HL-60/S4 (cell line): ENCODE measurements around the gene GSDME.
"Not testable (repeated sequence)": the region's sequence is repeated elsewhere in the genome, so short reads cannot be mapped to it uniquely, and the experiment has no call there.

ENCODE experiments used
- in situ Hi-C: fragments of 300-500 bp; cut with MboI; formaldehyde crosslinking; loops from 2 replicates; pipeline ENCODE4 v1.14.3; 2022; ENCODE audit warnings: low sequenced_read_pairs

Gene GSDME

DNA sequence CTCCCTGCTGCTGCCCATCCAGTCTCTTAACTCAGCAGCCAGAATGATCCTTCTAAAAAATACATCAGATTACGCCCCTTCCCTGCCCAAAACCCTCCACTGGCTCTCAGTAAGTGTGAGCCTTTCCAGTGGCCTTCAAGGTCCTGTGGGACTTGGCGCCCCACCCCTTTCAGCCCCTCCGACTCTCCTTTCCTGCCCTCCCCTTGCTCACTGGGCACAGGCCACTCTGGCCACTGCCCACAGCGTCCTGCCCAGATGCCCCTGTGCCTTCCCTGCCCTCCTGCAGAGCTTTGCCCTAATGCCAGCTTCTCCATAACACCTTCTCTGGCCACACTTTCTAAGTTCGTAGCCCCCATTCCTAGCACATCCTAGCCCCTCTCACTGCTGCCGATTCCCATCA is 13.8 kb downstream of the GSDME start:
- in situ Hi-C loops = no loop called here

DNA sequence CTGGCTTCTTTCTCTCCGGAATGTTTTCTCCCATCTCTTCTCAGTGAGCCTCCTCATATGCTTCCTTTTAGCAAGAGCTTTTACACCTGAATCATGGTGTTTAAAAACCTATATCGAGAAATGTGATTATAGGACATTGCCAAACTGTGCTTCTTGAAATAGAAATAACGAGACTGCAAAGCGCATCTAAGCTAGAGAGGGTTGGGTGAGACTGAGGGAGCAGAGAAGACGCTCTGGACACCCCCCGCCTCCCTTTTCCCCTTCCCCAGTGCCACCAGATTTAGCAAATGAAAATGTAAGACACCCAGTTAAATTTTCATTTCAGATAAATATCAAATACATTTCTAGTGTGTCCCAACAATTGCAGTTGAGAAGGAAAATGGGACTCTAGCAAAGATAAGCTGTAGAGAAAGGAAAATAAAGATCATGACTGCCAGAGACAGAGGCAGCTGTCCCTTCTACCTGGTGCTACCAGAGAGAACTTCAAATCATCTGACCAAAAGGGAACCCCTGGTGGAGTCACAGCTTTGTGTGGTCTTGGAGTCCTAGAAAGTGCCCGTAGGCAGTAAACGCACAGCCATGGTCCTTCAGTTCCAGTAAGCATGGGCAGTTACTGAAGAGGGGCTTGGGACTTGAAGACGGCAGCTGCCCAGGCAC is 14.6 kb downstream of the GSDME start:
- in situ Hi-C loops = no loop called here

DNA sequence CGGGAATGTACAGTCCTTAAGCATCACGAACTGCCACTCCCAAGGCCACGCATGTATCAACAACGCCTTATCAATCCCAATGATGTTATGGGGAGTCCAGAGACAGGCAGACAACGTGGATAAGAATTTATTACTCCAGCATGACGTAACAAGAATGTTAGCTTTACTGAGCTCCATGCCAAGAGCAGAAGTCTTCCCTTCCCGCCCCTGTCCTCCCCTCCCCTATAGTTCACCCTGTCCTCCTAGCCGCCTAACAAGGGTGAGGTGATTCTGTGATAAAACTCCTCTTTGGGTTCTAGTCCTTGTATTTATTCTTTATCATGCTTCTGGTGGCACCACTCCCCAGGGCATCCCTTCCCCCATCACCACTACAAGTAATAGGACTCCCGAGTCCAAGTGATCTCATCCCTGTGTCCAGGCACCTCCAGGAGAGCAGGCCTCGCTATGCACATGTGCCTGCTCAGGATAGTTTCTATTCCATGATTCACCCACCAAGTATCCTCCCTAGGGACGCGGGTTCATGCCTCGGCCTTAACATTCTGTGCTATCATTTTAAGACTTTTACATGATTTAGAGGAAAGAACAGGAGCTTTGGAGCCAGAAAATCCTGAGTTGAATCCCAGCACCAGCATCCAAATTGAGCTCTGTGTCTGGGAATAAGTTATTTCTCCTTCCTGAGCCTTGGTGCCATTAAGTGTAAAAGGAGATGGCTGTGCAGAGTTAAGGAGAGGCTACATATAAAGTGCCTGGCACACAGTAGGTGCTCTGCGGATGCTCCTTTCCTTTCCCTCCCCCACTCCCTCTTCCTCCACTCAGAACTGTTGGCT is 15.4 kb downstream of the GSDME start:
- in situ Hi-C loops = no loop called here

DNA sequence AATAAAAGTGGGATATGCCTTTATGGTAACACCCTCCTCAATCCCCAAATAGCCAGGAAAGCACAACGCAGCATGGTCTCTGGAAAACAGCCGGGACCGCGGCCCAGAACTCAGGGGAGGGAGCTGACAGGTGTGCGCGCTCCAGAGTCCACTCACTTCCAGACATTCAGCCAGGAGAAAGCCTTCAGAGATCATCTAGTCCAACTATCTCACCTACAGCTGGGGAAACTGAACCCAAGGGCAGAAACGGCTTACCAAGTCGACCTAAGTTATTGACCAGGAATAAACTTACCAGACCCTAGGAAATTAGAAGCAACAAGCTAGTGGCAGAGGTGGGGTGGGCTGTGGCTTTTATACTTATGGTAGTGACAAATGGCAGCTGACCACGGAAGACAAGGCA is 16.4 kb downstream of the GSDME start:
- in situ Hi-C loops = no loop called here

DNA sequence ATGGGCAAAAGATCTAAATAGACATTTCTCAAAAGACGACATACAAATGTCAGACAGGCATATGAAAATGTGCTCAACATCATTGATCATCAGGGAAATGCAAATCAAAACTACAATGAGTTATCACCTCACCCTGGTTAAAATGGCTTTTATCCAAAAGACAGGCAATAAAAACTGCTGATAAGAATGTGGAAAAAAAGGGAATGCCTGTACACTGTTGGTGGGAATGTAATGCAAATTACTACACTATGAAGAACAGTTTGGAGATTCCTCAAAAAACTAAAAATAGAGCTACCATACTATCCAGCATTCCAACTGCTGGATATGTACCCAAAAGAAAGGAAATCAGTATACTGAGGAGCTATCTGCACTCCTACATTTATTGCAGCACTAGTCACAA is 18.0 kb downstream of the GSDME start:
- in situ Hi-C loops = no loop called here

DNA sequence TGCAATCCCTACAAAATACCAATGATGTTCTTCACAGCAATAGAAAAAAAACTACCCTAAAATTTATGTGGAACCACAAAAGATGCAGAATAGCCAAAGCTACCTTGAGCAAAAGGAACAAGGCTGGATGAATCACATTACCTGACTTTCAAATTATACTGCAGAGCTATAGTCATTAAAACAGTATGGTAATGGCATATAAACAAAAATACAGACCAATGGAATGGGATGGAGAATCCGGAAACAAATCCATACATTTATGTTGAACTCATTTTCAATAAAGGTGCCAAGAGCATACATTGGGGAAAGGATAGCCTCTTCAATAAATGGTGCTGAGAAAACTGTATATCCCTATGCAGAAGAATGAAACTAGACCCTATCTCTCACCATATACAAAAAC is 18.7 kb downstream of the GSDME start:
- in situ Hi-C loops = no loop called here

DNA sequence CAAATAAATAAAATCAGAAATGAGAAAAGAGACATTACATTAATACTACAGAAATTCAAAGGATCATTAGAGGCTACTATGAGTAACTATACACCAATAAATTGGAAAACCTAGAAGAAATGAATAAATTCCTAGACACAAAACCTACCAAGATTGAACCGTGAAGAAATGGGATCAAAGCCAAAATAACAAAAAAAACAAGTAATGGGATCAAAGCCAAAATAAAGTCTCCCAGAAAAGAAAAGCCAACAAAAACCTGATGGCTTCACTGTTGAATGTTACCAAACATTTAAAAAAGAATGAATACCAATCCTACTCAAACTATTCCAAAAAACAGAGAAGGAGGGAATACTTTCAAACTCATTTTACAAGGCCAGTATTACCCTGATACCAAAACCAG is 20.0 kb downstream of the GSDME start:
- in situ Hi-C loops = no loop called here

DNA sequence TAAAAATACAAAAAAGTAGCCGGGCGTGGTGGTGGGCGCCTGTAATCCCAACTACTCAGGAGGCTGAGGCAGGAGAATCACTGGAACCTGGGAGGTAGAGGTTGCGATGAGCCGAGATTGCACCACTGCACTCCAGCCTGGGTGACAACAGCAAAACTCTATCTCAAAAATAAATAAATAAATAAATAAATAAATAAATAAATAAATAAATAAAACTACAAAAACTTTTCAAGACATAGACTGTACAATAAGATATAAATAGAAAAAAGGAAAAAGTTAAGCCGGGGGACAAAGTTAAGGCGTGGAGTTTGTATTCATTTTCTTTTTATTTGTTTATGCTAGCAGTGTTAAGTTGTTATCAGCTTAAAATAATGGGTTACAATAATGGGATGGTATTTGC is 21.7 kb downstream of the GSDME start:
- in situ Hi-C loops = not testable (repeated sequence)

DNA sequence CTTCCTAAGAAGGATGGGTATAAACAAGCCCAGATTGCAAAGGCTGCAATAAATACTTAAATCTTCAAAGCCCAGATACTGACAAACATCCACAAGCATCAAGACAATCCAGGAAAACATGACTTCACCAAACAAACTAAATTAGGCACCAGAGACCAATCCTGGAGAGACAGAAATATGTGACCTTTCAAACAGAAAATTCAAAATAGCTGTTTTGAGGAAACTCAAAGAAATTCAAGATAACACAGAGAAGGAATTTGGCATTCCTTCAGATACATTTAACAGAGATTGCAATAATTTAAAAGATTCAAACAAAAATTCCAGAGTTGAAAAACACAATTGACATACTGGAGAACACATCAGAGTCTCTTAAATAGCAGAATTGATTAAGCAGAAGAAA is 23.0 kb downstream of the GSDME start:
- in situ Hi-C loops = no loop called here

DNA sequence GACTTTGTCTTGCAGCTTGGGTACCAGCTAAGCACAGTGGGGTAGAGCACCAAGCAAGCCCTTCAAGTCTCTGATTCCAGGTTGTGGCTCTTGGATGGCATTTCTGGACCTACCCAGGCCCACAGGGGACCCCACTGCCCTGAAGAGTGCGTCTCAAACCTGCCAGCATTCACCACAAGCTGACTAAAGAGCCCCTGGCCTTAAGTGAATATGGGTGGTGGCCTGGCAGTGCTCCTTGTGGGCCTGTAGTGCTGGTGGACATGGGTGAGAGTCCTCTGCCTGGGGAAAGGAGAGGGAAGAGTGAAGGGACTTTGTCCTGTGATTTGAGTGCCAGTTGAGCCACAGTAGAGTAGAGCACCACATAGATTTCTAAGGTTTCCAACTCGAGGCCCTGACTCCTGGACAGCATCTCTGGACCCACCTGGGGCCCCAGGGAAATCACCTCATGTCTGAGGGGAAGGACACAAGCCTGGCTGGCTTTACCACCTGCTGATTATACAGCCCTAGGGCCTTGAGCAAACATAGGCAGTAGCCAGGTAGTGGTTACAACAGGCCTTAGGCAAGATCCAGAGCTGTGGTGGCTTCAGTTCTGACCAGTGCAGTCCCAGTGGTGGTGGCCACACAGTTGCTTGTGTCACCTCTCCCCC is 23.7 kb downstream of the GSDME start:
- in situ Hi-C loops = no loop called here

DNA sequence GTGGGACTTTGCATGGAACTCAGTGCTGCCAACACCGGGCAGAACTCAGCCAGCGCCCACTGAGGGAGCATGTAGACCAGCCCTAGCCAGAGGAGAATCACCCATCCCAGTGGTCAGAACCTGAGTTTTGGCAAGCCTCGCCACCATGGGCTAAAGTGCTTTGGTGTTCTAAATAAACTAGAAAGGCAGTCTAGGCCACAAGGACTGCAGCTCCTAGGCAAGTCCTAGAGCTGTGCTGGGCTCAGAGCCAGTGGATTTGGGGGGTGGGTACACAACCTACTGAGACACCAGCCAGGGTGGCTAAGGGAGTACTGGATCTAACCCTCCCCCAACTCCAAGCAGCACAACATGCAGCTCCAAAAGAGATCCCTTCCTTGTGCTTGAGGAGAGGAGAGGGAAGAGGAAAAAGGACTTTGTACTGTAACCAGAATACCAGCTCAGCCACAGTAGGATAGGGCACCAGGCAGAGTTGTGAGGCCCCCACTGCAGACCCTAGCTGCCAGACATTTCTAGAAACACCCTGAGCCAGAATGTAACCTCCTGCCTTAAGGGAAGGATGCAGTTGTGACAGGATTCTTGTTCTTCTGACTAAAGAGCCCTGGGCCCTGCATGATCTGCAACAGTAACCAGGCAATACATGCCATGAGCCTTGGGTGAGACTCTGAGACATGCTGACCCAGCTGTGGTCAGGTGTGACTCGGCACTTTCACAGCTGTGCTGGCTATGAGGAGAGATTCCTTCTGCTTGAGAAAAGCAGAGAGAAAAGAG is 24.4 kb downstream of the GSDME start:
- in situ Hi-C loops = no loop called here

DNA sequence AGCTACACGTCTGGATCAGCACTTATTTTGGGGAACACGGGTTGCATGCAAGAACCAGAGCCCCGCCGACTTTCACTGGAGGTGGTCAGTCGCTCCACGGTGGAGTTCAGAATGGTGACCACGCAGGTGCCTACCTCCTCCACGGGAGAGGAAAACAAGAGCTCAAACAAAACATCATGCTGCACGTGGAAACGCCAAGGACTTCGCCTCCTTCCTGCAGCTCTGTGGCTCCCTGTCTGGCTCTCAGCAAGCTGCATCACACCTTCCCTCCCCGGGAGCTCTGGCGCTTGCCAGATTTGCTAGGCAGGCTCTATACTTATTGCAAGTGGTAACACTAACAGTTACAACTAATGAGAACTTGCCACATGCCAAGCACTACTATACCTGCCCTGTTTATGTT is 26.0 kb downstream of the GSDME start:
- in situ Hi-C loops = no loop called here

DNA sequence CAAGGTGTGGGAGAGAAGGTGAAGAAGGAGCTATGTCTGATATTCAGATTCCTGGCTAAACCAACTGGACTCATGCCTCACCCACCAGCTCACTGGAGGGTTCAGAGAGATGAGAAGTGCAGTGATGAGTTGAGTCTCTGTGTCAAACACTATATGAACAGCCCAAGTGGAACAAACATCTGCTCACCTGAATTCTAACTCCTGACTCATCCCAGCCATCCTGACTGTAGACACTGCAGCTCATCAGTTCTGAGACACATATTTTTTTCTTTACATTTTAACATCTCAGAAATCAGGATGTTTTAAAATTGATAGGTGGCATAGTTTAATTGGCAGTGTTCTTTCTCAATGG is 27.3 kb downstream of the GSDME start:
- in situ Hi-C loops = no loop called here

DNA sequence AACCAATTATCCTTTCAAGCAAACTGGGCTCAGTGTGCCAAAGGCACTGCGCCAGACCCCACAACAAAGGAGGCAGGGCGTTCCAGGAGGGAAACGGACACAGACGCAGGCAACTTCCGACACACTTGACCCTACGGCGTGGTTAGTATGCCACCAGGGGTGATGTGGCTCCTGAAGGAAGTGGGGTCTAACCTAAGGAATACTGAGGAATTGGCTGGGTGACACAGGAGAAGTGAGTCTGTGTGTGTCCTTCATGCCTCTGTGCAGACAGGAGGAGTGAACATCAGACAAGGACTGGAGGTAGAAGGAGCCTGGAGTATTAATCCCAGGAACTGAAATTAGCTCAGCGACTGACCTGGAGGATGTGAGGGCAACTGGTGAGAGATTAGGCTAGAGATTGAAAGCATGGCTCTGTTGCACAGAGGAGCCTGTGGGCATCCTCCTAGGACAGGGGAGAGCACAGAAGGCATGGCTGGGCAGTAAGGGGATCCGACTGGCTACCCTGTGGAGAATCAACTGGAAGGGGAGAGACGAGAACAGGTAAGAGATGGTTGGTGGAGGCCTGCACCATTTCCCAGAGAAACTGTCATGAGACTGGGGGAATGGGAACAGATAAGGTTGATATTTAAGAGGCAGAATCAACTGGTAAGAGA is 27.8 kb downstream of the GSDME start:
- in situ Hi-C loops = no loop called here

DNA sequence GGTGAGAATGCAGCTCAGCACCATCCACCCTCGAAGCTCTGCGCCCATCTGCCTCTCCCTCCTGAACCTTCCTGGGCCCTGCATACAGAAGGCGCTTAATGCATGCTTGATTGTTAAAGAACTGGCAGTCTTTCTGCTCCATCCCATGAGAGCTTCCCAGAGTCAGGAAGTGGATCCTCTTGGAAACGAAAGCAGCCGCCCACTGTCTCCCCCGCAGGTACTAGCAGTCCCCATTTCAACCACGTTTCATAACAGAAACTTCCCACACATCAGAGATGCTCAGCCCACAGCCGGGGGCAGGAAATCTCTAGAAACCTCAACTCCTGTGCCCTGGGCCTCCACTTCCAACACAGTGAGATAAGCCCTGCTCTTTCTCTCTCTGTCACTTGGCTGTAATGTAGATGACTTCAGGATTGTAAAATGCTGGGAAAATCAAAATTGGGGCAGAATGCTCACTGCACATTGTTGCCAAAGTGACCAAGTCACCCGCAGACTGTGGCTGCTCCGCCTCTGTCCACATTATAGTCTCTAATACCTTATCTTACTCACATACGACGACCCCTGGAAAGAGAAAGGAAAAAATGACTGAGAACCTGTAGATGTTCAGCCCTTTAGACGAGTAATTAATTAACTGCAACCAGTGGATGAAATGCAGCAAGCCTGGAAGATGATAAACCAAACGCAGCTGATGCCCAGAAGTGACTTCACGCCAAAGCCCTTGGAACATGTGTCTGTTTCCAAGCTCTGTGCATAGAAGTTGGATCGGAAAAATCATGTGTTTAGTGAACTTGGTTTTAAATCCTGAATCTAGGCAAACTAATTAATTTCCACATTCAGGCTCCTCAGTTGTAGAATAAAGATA is 28.5 kb downstream of the GSDME start:
- in situ Hi-C loops = no loop called here

DNA sequence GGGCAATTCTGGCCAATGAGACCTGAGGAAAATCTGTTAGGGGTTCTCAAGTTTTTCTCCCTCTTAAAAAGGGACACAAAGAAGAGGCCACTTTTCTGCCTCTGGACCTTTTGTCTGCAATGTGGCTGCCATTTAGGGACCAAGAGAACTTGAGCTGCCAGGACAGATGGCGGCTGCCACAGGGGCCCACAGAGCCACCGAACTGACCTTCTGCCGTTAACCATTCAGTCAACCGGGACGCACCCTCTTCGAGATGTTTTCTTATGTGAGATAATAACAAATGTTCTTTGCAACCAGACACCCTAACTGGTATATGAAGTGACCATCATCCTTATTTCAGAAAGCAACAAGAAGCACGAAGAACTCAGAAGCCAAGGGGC is 29.2 kb downstream of the GSDME start:
- in situ Hi-C loops = no loop called here

DNA sequence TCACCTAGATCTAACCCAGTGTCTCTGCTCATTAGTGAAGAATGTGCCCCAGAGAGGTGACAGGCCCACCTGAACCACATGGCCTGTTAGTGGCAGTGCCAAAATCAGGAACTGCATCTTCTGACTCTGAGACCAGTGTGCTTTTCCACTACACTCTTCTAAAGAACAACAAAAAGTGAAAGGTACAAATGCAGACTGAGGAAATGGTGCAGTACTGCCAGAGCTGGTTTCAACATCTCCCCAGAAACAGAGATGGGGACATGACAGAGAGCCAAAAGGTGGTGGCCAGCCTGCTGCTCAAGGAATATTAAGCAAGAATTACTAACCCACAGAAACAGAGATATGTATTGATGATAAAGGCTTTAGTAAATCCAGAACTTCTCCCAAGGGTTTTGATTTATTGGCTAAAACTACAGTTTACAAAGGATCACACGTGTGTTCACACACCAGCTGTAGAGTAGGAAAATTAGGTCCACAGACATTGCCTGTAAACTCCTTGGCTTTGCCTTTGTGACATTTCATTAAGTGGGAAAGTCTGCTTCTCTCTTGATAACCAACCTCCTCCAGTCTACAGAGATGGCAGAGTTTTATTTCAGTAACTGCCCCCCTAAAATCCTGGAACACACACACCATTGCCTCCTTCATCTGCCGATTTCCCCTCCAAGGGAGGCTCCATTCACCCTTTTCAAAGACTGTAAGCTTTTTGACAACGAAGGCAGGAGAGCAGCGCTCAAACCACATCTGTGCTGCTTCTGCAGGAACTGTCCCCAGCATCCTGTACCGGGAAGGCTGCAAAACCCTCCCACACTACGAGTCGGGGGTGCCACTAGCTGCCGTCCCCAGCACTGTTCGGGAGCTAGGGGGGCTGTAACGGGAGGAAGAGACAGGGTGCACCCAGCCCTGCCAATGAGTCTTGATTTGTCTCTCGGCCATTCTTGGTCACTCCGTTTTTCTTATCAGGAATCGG is 29.8 kb downstream of the GSDME start:
- in situ Hi-C loops = no loop called here

DNA sequence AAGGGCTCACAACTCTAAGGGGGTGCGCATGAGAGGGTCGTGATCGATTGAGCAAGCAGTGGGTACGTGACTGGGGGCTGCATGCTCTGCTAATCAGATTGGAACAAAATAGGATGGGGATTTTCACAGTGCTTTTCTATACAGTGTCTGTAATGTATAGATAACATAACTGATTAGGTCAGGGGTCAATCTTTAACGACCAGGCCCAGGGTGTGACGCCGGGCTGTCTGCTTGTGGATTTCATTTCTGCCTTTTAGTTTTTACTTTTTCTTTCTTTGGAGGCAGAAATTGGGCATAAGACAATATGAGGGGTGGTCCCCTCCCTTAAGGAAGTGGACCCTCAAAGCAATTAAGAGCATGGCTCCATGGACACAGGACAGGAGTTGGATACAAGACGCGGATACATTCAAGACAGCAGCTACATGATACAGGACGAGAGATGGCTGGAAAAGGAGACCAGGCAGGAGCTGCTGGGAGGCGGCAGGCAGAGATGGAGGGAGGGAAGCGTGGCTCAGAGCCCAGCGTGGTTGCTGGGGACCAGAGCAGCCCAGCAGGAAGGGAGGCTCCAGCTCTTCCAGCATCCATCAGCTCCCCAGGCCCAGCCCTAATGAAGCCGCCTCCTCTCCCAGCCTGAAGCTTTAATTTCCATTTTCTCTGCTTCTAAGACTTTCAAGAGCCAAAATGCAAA is 31.6 kb downstream of the GSDME start:
- in situ Hi-C loops = no loop called here
